NOMO-1 (cell line): ENCODE measurements around the gene FLT4.
A peak's percentile ranks its signal among the peaks of the same experiment; 100 is the strongest.

Experiments used
- DNase-seq, 2 experiments: peaks; one replicate each; lab custom pipeline; 2025; ENCODE audit not compliant: unreplicated experiment in 2 of 2; lab: John Stamatoyannopoulos, UW

The FLT4 gene

DNA sequence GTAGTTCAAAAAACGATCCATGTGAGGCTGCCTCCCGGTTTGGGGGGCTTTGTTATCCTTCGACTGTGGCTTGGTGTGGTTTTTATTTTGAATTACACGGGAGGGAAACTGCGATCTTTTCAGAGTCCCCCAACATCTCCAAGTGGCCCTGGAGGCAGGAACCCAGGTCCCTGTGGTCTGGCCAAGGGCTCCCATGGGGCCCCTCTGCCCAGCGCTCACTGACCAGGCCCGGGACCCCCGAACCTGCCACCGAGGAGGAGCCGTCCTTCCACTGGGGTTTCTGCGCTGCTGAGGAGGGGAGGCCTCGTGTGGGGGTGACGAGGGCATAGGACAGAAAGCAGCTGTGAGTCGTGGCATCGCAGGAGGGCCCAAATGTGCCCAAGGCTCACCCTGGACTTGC, 40.0 kb downstream of the FLT4 start:
- DNase-seq = no peak

DNA sequence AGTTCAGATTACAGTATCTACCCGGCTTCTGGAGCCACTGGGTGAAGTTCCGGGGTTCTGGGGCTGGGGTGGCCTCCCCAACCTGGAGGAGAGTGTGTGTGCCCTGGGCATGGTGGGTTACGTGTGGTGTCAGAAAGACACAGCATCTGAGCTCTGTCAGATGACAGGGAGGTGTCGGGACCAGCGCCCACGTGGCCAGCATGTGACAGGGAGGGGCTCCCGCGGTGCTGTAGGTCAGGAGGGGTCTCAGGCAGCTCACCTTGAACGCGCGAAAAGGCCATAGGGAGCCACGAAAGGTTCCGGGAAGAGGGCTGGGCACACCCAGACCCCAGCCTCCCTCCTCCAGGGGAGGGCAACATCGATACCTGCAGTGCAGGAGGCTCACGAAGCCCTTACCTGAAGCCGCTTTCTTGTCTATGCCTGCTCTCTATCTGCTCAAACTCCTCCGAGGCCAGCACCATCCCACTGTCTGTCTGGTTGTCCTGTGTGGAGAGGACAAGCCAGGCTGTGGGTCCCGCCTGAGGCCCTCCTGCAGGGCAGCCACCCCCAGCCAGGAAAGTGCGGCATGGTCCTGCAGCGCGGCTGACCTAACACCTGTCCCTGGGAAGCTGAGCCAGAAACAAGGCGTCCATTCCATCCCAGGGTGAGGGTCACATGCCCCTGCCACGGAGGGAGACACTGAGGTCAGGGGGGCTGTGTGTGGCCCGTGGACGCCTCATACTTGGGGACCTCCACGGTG, 40.7 kb downstream of the FLT4 start:
- no peak for DNase-seq

DNA sequence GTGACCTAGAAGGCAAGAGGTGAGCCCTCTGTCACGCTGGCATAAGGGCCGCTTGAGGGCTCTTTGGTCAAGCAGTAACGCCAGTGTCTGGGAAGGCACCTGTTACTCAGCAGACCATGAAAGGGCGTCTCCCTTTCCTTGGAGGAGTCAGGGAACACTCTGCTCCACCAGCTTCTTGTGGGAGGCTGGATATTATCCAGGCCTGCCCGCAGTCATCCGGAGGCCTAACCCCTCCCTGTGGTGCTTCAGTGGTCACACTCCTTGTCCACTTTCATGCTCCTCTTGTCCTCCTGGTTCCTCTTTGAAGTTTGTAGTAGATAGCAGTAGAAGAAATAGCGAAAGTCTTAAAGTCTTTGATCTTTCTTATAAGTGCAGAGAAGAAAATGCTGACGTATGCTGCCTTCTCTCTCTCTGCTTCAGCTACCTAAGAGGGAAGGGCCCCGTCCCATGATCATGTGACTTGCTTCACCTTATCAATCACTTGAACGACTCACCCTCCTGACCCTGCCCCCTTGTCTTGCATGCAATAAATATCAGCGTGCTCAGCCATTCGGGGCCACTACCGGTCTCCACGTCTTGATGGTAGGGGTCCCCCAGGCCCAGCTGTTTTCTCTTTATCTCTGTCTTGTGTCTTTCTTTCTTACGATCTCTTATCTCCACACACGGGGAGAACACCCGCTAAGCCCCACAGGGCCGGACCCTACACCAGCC, 41.4 kb downstream of the FLT4 start:
- DNase-seq = no peak

- no peak for DNase-seq
These were observed 43.1 kb downstream of the FLT4 start for GRCh38 chr5:180606215-180606785.

DNA sequence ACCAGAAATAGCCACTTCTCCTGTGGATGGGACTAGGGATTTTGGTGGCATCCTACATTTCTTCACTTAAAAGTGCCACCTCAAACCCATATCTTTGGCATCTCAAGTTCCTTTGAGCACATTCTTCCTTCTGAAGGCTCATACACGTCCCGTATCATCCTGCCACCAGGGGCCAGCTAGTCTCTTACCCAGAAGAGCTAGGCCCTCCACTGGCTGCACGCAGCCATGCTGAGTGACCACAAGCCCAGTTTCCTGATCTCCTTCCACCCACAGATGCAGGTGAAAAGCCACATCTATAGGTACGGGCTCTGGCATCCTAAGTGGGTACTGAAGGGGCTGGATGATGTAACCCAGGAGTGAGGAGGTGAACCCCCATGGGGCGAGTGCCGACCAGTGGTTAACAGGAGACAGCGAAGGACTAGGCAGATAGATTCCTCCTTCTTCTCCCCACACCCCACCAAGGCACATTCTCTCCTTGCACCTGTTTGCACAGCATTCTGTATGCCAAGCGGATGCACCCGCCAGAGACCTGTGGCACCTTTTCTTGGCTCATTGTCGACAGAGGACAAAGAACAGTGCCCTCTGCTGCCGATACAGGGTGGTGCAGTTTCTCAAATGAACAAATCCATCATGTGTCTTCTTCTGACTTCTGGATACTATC, 43.7 kb downstream of the FLT4 start:
- peak; percentile 17 to 30 for DNase-seq

GRCh38 chr5:180604271-180604670, 45.1 kb downstream of the FLT4 start:
- DNase-seq = no peak

GRCh38 chr5:180603076-180603594, 46.3 kb downstream of the FLT4 start:
- no peak for DNase-seq

DNA sequence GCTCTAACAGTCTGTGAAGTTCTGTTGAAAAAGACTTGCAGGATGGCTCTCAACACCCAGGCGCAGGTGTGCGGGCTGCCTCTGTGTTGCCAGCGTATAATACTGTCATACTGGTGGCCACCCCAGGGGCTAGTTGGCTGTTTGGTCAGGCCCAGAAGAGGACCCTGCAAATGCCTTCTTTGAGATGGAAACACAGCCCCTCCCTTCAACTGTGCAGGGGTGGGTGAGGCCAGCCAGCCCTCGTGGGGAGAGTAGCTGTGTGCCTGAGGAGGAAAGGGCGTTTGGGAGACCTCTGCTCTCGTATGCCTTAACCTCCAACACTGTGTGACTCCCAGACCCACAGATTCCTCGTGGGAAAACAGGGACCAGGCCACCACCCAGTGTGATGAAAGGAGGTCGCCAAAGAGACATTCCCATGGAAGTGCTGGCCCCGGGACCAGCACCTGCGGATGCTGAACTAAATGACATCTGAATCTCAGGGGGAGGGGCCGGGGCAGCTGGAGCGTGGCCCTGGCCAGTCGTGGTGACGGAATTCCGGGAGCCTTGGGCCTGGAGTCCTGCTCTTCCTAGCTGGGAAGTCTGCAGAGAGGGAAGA, 46.8 kb downstream of the FLT4 start:
- no peak for DNase-seq

DNA sequence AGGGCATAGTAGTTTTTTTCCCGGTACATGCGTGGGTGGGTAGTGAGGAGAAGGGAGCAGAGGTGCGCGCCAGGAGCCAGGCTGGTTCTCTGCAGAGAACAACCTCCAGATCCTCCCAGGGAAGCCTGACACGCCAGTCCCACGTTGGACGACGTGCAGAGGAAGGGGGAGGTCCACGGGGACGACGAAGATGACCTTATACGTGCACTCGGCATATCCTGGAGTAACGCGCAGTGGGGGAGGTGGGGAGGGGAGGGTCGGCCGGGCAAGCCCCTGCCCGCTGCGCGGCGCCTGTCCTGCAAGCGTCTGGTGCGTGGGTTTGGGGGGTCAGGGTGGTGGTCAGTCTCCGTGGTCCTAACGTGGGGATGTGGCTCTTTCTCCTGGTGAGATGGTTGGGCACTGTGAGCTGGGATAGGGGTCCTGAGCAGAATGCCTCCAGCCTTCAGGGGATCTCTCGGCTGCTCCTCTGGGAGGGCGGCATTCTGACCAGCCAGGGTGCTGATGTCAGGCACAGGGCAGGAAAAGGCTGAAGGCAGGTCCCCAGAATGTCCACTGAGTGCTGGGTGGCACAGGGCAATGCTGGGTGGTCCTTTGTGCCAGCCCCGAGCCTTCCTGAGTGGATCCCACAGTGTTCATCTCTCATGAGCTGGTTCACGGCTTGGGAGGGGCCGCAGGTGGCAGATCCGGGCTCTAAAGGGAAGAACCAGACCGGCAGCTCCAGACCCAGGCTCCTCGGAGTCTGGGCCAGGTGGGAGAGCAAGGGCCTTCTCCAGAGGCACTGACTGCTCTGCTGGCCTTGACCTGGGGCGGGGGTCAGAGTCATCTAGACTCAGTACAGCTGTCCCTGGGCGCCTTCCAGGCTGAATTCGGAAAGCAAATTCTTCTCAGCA, 47.6 kb downstream of the FLT4 start:
- no peak for DNase-seq

DNA sequence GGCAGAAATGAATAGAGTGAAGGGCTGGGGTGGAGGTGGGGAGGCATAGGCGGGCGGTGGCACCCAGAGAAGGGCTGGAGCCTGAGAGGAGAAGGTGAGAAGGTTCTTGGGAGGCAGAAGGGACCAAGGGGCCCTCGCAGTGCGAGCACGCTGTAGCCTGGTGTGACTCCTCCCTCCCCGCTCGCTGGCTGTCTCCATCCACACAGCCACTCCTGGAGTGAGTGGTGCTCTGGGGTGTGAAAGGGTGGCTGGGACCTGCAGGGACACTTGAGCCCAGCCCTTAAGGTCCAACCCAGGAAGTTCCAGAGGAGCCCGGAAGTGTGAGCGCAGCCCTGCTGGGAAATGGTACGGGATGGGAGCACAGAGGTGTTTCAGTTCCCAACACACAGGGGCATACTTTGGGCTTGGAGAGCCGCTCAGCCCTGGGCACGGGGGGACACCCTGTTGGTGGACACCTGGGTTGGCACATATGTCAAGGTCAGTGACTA, 48.8 kb downstream of the FLT4 start:
- no peak for DNase-seq

- DNase-seq = no peak
These were observed 49.3 kb downstream of the FLT4 start for GRCh38 chr5:180599981-180600553.

DNA sequence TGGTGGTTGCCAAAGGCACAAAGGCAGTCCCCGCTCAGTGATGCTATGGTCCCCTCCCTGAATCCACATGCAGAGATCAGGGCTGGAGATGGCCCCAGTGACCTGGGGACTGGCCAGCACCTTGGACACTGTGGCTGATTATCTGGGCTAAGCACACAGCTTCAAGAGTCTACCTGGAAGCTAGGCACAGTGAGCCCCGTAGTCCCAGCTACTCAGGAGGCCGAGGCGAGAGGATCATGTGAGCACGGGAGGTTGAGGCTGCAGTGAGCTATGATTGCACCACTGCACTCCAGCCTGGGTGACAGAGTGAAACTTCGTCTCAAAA, 49.8 kb downstream of the FLT4 start:
- DNase-seq = no peak

DNA sequence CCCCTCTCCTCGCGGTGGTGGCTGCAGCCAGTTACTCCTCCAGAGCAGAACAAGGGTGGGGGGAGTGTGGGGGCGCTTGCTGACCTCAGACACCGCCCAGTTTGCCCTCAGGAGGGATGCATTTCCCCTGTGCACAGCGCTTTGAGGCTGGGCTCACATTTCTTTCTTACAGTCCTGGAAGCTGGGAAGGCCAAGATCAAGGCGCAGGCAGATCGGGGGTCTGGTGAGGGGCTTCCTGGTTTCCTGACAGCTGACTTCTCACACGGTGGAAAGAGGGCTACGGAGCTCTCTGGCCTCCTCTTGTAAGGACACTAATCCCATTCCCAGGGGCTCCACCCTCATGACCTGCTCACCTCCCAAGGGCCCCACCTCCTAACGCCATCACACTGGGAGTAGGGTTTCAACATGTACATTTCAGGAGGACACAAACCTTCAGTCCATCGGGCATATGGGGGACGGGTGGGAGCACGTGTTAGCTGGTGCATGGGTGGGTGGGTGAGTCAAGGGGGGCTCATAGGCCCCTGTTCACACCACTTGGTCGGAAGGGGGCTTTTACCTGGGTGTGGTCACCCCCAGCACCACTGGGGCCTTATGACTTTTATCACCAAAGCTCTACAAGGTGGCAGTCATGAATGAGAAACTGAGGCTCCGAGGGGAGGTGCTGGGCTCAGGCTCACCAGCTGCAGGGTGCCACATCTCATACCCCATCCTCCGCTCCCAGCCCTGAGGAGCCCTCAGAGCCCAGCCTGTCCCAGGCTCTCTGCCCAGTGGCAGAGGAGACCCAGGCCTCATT, 50.4 kb downstream of the FLT4 start:
- DNase-seq = no peak

GRCh38 chr5:180598316-180598701, 51.1 kb downstream of the FLT4 start:
- no peak for DNase-seq

DNA sequence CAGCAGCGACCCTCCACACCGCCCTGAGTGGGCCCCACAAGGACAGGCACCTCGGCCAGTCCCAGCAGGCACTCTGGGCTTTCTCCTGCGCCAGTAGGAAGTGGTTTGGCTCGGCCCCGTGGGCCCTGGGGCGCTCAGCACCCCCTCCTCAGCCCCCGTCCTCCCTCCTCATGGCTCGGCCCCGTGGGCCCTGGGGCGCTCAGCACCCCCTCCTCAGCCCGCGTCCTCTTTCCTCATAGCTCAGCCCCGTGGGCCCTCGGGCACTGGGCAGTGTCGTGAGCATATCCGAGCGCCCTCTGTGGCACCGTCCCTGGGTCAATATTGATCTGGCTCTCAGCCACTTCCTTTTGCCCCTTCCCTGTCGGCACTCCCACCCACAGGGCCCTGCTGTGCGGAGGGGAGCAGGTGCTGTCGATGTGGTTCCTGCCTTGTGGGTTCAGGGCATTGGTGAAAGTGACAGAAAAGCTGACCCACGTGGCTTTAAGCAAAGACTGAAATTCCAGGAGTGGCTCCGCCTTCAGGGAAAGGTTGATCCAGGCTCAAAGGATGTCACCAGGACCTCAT, 52.6 kb downstream of the FLT4 start:
- no peak for DNase-seq

DNA sequence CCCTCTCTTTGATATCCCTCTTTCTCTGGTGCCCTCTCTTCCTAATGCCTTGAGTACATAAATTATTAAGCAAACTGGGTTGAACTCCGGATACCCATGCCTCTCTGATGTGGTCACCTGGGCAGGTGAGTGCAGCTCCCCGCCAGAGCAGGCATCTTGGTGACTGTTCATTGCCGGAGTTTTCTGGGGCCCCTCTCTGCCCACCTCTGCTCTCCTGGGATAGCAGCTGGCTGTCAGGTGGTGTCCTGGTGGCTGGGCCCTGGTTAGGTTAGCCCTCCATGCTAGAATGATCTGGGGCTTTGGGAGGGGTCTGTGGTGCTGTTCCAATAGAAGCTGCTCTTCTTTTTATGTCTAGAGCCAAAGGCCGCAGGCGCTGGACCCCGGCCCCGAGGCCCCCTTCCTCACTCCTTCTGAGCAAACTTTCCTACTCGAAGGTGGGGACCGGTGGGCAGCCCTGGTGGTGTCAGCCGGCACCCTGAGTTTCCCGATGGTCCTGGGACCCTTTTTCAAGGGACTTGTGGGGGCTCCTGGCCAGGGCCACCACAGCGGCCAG, 53.2 kb downstream of the FLT4 start:
- no peak for DNase-seq

- DNase-seq = no peak
These were observed 53.9 kb downstream of the FLT4 start for GRCh38 chr5:180595381-180596114.

DNA sequence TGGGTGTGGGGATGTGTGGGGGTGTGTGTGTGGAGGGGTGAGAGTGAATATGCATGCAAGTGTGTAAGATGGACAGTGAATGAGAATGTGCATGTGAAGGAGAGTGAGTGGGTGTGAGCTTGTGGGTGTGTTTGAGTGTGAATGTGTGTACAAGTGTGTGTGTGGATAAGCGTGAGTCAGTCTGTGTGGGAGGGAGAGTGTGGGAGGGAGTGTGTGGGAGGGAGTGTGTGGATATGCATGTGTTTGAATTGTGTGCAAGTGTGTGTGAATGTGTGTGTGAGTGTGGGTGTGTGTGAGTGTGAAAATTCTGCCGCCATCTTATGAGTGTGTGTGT, 54.4 kb downstream of the FLT4 start:
- no peak for DNase-seq
